ENCODE results near the gene OBP2A. TPM values are rescaled to one million over a fixed set of nuclear protein-coding genes. Genes with fewer than 3 reads are reported as not detected.

The OBP2A gene
- total RNA-seq, 1 experiment from 2014 or later: not detected

GRCh38 chr9:135506327-135507103 lies 39.4 kb upstream of the OBP2A start:
- Mint-ChIP-seq H3K4me1 (ENCODE audit: low read depth, unreplicated experiment) (no peaks in the 10 kb centered on the region), H3K27me3 (ENCODE audit: insufficient read depth, unreplicated experiment) (peaks cover 2% of the 10 kb centered on the region), H3K9me3 (ENCODE audit: unreplicated experiment) (no peaks in the 10 kb centered on the region), H3K27ac (ENCODE audit: unreplicated experiment) (no peak overlapping the region), H3K36me3 (ENCODE audit: insufficient read depth, unreplicated experiment) (peaks cover 16% of the 10 kb centered on the region), H3K4me3 (ENCODE audit: unreplicated experiment) (no peak overlapping the region)
- no peak for TF ChIP-seq CTCF (IDR thresholded peaks at IDR 0.05; ENCODE audit: insufficient read depth in 1 of 2, low read depth in 1 of 2, low read length in 1 of 2, severe bottlenecking in 1 of 2, unreplicated experiment in 1 of 2)
- no peaks in the 10 kb centered on the region for H3K27me3 ChIP-seq (replicated peaks; ENCODE audit: control insufficient read depth, insufficient read depth, low read length)
- no TSS peak for BruUV-seq (replicated peaks)
- ChIA-PET POLR2A (no interaction called here), CTCF (no interaction called here)
- intact Hi-C loops (cut with micrococcal nuclease; ENCODE audit: unreplicated experiment): no loop called here
- no peak for DNase-seq
- peaks cover 5% of the 10 kb centered on the region; the same call in 1 of the 2 replicates for H3K4me1 ChIP-seq
- peaks cover 9% of the 10 kb centered on the region; the same call in 1 of the 2 replicates for H3K36me3 ChIP-seq (ENCODE audit: control insufficient read depth, insufficient read depth, low read length)
- H3K4me3 ChIP-seq (ENCODE audit: low read depth, low read length): no peak overlapping the region
- peaks cover 6% of the 10 kb centered on the region; the same call in 1 of the 2 replicates for H3K9me3 ChIP-seq

GRCh38 chr9:135507104-135508035 lies 38.6 kb upstream of the OBP2A start:
- Histone ChIP-seq H3K4me3 (ENCODE audit: low read depth, low read length) (no peak overlapping the region), H3K9me3 (peaks cover 6% of the 10 kb centered on the region; the same call in 1 of the 2 replicates), H3K36me3 (ENCODE audit: control insufficient read depth, insufficient read depth, low read length) (peaks cover 6% of the 10 kb centered on the region; the same call in 1 of the 2 replicates), H3K27me3 (replicated peaks; ENCODE audit: control insufficient read depth, insufficient read depth, low read length) (no peaks in the 10 kb centered on the region), H3K4me1 (no peaks in the 10 kb centered on the region)
- DNase-seq: peak in 1 of 2 experiments; percentile 20
- no peak for TF ChIP-seq CTCF (IDR thresholded peaks at IDR 0.05; ENCODE audit: insufficient read depth in 1 of 2, low read depth in 1 of 2, low read length in 1 of 2, severe bottlenecking in 1 of 2, unreplicated experiment in 1 of 2)
- Mint-ChIP-seq H3K27ac (ENCODE audit: unreplicated experiment) (no peak overlapping the region), H3K4me3 (ENCODE audit: unreplicated experiment) (no peak overlapping the region), H3K9me3 (ENCODE audit: unreplicated experiment) (no peaks in the 10 kb centered on the region), H3K27me3 (ENCODE audit: insufficient read depth, unreplicated experiment) (peaks cover 2% of the 10 kb centered on the region), H3K36me3 (ENCODE audit: insufficient read depth, unreplicated experiment) (peaks cover 15% of the 10 kb centered on the region), H3K4me1 (ENCODE audit: low read depth, unreplicated experiment) (no peaks in the 10 kb centered on the region)
- ChIA-PET POLR2A (no interaction called here), CTCF (no interaction called here)
- intact Hi-C loops (cut with micrococcal nuclease; ENCODE audit: unreplicated experiment): no loop called here
- BruUV-seq (replicated peaks): no TSS peak

- TF ChIP-seq CTCF (IDR thresholded peaks at IDR 0.05; ENCODE audit: insufficient read depth in 1 of 2, low read depth in 1 of 2, low read length in 1 of 2, severe bottlenecking in 1 of 2, unreplicated experiment in 1 of 2): no peak
- Mint-ChIP-seq H3K9me3 (ENCODE audit: unreplicated experiment) (no peaks in the 10 kb centered on the region), H3K36me3 (ENCODE audit: insufficient read depth, unreplicated experiment) (peaks cover 15% of the 10 kb centered on the region)
Observed at GRCh38 chr9:135508211-135508820, 37.6 kb upstream of the OBP2A start.

More at GRCh38 chr9:135508211-135508820, 37.6 kb upstream of the OBP2A start:
- no peak overlapping the region for H3K4me3 Mint-ChIP-seq (ENCODE audit: unreplicated experiment)
- Histone ChIP-seq H3K36me3 (ENCODE audit: control insufficient read depth, insufficient read depth, low read length) (peaks cover 4% of the 10 kb centered on the region; the same call in 1 of the 2 replicates), H3K27me3 (replicated peaks; ENCODE audit: control insufficient read depth, insufficient read depth, low read length) (no peaks in the 10 kb centered on the region), H3K4me1 (no peaks in the 10 kb centered on the region), H3K4me3 (ENCODE audit: low read depth, low read length) (no peak overlapping the region), H3K9me3 (peaks cover 6% of the 10 kb centered on the region; the same call in 1 of the 2 replicates)
- ChIA-PET POLR2A (no interaction called here), CTCF (no interaction called here)
- intact Hi-C loops (cut with micrococcal nuclease; ENCODE audit: unreplicated experiment): no loop called here
- no peaks in the 10 kb centered on the region for H3K4me1 Mint-ChIP-seq (ENCODE audit: low read depth, unreplicated experiment)
- H3K27me3 Mint-ChIP-seq (ENCODE audit: insufficient read depth, unreplicated experiment): peaks cover 6% of the 10 kb centered on the region
- no TSS peak for BruUV-seq (replicated peaks)
- peak in 1 of 2 experiments; percentile 15 for DNase-seq
- no peak overlapping the region for H3K27ac Mint-ChIP-seq (ENCODE audit: unreplicated experiment)
